ENCODE measurements around the gene MACROD1. TPM values are rescaled to one million over a fixed set of nuclear protein-coding genes. Genes with fewer than 3 reads are reported as not detected.

The MACROD1 gene
- polyA plus RNA-seq, 4 donors = 13.1 to 137 (median 17.8) TPM

DNA sequence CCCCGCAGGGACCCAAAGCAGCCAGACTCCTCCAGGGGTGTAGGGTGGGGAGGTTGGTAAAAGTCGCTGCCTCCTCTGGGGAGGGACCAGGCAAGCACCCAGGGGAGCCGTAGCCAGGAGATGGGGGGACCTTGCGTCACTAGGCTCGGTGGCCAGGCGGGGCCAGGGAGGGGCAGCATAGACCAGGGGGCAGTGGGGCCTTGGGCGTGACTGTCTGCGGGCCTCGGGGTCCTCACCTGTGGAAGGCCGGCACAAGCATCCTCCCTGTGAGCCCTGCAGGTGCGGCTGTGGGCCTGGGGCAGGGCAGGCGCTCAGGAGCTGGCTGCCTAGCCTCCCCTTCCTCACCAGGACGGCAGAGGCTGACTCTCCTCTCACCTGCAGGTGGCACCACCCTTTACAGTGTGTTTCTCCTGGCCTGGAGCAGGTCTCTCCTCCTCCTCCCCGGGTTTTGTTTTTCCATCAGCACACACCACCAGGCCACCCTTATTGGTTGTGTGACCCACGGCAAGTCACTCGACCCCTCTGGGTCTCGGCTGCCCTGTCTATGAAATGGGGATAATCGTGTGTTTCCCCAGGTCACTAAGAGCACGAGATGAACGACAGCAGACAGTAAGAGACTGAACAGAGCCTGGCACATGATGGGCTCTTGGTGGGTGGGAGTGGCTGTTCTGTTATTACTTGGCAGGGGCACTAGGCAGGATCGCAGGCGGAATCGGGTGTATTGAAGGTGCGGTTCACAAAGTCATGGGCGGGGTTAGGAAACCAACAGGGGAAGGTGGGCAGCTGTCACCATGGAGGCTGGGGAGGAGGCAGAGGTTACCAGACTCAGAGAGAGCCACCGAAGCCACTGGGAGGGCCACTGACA is 77.5 kb downstream of the MACROD1 start:
- FAIRE-seq (no peak), DNase-seq (no peak)
- Histone ChIP-seq H3K9me3 (ENCODE audit: control insufficient read depth in 2 of 2, insufficient read depth in 1 of 2, low read depth in 1 of 2, low read length in 1 of 2) (no peaks in the 10 kb centered on the region), H3K27ac (ENCODE audit: low read depth in 1 of 3, low read length in 2 of 3) (no peak overlapping the region), H3K4me3 (ENCODE audit: low read depth in 1 of 3, low read length in 3 of 3) (no peak overlapping the region), H3K27me3 (ENCODE audit: control insufficient read depth in 3 of 3, insufficient read depth in 3 of 3, low read length in 3 of 3) (peaks cover 0 to 3% (median 0%) of the 10 kb centered on the region in 3 donors), H3K4me1 (ENCODE audit: control insufficient read depth in 3 of 3, insufficient read depth in 2 of 3, low read depth in 1 of 3, low read length in 2 of 3) (peaks cover 0 to 7% (median 0%) of the 10 kb centered on the region in 3 donors), H3K36me3 (ENCODE audit: control insufficient read depth in 3 of 3, insufficient read depth in 2 of 3, low read depth in 1 of 3, low read length in 3 of 3) (peaks cover 0 to 3% (median 0%) of the 10 kb centered on the region in 3 donors)
- WGBS, 3 donors = 66 to 79% (median 72%) methylated on average over 23 to 26 of the region's 26 CpGs

DNA sequence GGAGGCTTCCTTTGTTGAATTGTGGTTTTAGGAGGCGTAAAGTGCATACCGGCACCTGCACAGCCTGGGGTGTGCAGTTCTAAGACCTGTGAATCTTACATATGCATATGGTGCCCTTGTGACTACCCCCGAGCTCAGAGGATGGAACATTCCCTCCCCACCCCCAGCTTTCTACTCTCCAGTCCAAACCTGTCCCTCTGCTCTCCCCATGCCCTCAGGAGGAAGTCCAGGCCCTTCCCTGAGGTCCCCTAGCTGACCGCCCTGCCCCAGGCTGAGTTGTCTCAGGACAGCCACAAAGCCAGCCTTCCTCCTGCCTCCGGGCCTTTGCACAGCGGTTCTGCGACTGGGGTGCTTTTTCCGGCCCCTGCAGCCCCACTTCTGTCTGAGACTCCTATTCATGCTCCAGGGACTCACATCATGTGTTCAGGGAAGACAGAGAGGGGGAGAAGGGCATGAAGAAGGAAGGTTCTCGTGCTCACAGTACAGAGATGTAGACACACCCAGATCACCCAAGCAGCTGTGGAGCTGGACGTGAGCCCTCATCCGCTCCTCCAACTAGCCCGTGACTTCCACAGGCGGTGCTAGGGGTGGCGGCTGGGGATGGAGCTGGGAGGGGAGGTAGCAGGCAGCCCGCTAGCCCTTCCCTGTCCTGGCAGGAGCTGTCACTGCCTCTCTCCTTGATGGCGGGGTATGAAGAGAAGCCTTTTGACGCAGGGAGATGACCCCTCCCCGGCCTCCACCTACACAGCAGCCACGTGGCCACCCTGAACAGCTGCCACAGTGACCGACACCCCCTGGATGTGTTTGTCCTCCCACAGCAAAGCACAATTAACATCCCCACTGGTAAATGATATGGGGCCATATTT is 79.4 kb downstream of the MACROD1 start:
- Histone ChIP-seq H3K4me1 (ENCODE audit: control insufficient read depth in 3 of 3, insufficient read depth in 2 of 3, low read depth in 1 of 3, low read length in 2 of 3) (peaks cover 0 to 7% (median 0%) of the 10 kb centered on the region in 3 donors), H3K27me3 (ENCODE audit: control insufficient read depth in 3 of 3, insufficient read depth in 3 of 3, low read length in 3 of 3) (peaks cover 0 to 3% (median 0%) of the 10 kb centered on the region in 3 donors), H3K27ac (ENCODE audit: low read depth in 1 of 3, low read length in 2 of 3) (no peak overlapping the region), H3K4me3 (ENCODE audit: low read depth in 1 of 3, low read length in 3 of 3) (no peak overlapping the region), H3K9me3 (ENCODE audit: control insufficient read depth in 2 of 2, insufficient read depth in 1 of 2, low read depth in 1 of 2, low read length in 1 of 2) (no peaks in the 10 kb centered on the region), H3K36me3 (ENCODE audit: control insufficient read depth in 3 of 3, insufficient read depth in 2 of 3, low read depth in 1 of 3, low read length in 3 of 3) (peaks cover 0 to 5% (median 0%) of the 10 kb centered on the region in 3 donors)
- no peak for FAIRE-seq
- peak in 1 of 2 donors; percentile 2 for DNase-seq
- 64 to 71% (median 70%) methylated on average over 20 of the region's 20 CpGs for WGBS, 3 donors

DNA sequence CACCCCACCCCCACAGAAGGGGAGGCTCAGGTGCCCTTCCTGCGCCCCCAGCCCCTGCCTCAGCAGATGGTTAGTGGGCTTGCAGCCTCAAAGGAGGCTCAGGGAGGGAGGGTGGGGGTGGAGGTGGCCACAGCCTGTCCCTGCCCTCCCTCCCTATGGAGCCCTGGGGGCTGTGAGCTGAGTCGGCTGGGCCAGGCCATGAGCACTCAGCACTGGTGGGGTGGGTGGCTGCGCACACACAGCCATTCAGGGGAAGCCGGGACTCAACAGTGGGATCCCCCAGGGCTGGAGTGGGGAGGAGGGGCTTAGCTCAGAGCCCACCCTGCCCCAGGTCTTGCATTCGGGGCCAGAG is 80.0 kb downstream of the MACROD1 start:
- Histone ChIP-seq H3K4me1 (ENCODE audit: control insufficient read depth in 3 of 3, insufficient read depth in 2 of 3, low read depth in 1 of 3, low read length in 2 of 3) (peaks cover 0 to 7% (median 0%) of the 10 kb centered on the region in 3 donors), H3K27me3 (ENCODE audit: control insufficient read depth in 3 of 3, insufficient read depth in 3 of 3, low read length in 3 of 3) (peaks cover 0 to 3% (median 0%) of the 10 kb centered on the region in 3 donors), H3K9me3 (ENCODE audit: control insufficient read depth in 2 of 2, insufficient read depth in 1 of 2, low read depth in 1 of 2, low read length in 1 of 2) (no peaks in the 10 kb centered on the region), H3K27ac (ENCODE audit: low read depth in 1 of 3, low read length in 2 of 3) (no peak overlapping the region), H3K4me3 (ENCODE audit: low read depth in 1 of 3, low read length in 3 of 3) (no peak overlapping the region), H3K36me3 (ENCODE audit: control insufficient read depth in 3 of 3, insufficient read depth in 2 of 3, low read depth in 1 of 3, low read length in 3 of 3) (peaks cover 0 to 5% (median 0%) of the 10 kb centered on the region in 3 donors)
- FAIRE-seq = no peak
- WGBS, 3 donors = 75 to 90% (median 83%) methylated on average over 3 to 5 of the region's 5 CpGs
- DNase-seq = no peak

DNA sequence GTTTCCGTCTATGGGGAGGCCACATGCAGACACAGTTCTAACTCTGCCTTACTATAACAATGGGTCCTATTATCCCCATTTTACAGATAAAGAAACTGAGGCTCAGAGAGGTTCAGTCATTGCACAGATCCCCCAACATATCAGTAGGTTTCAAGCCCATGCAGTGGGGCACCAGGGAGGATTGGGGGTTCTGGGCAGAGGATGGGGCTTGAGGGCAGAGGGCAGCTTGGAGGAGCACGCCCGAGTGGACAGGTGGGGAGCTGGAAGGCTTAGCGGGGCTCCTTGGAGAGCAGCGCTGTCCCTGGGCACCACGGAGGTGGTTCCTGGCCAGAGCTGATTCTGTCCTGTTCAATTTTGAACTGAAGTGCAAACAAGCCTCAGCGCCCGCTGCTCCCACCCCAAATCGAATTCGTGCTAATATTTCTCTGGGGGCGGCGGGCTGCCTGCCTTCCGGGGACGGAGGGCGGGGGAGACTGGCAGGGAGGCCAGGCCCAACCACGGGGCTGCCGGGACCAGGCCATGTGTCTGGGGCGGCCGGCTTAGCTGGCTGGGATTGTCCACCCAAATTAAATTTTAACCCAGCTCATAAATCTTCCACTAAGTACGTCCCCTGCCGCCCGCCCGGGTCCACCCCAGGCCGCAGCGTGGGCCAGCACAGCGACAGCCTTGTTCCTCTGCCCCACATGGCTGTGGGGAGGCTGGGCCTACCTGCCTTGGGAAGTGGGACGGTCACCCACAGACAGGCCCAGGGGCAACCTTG is 80.8 kb downstream of the MACROD1 start:
- peaks cover 0 to 7% (median 0%) of the 10 kb centered on the region in 3 donors for H3K4me1 ChIP-seq (ENCODE audit: control insufficient read depth in 3 of 3, insufficient read depth in 2 of 3, low read depth in 1 of 3, low read length in 2 of 3)
- no peak overlapping the region for H3K4me3 ChIP-seq (ENCODE audit: low read depth in 1 of 3, low read length in 3 of 3)
- DNase-seq (peak in 1 of 2 donors; percentile 57), FAIRE-seq (no peak)
- peaks cover 0 to 3% (median 0%) of the 10 kb centered on the region in 3 donors for H3K27me3 ChIP-seq (ENCODE audit: control insufficient read depth in 3 of 3, insufficient read depth in 3 of 3, low read length in 3 of 3)
- no peaks in the 10 kb centered on the region for H3K9me3 ChIP-seq (ENCODE audit: control insufficient read depth in 2 of 2, insufficient read depth in 1 of 2, low read depth in 1 of 2, low read length in 1 of 2)
- WGBS, 3 donors = 61 to 78% (median 69%) methylated on average over 26 to 27 of the region's 27 CpGs
- no peak overlapping the region for H3K27ac ChIP-seq (ENCODE audit: low read depth in 1 of 3, low read length in 2 of 3)
- peaks cover 0 to 5% (median 0%) of the 10 kb centered on the region in 3 donors for H3K36me3 ChIP-seq (ENCODE audit: control insufficient read depth in 3 of 3, insufficient read depth in 2 of 3, low read depth in 1 of 3, low read length in 3 of 3)

DNA sequence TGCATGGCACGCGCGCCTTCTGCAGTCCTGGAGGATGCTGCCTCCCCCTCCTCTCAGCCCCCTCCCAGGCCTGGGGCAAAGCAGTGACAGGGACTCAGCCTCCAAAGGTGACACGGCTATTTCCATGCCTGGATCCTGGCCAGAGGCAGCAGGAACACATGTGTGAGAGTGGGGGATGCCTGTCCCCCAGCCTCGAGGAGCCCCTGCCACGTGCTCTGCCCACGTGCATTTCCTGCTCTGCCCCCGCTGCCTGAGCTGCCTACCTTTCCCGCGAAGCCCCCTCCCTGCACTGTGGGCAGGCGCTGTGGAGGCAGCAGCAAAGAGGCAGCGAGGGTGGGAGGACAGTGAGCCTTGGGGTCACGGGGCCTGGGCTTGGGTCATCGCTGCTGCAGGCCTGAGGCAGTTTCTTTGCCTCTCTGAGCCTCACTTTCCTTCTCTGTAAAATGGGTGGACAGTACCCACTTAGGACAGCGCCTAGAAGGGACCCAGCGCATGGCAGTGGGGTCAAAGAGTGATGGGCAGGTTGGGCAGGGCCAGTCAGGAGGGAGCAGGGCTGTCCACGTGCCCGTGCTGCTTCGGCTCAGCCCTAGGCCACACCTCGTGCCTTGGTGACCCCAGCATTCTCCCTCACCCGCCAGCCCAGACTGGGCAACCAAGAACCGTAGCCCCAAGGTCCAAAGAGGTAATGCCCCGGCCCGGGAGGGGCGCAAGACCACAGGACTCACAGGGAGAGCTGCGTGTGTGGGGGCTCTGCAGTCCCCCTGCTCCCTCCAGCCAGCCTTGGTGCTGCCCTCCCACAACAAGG is 81.6 kb downstream of the MACROD1 start:
- Histone ChIP-seq H3K4me3 (ENCODE audit: low read depth in 1 of 3, low read length in 3 of 3) (no peak overlapping the region), H3K4me1 (ENCODE audit: control insufficient read depth in 3 of 3, insufficient read depth in 2 of 3, low read depth in 1 of 3, low read length in 2 of 3) (peaks cover 0 to 7% (median 0%) of the 10 kb centered on the region in 3 donors), H3K36me3 (ENCODE audit: control insufficient read depth in 3 of 3, insufficient read depth in 2 of 3, low read depth in 1 of 3, low read length in 3 of 3) (peaks cover 0 to 5% (median 0%) of the 10 kb centered on the region in 3 donors), H3K27ac (ENCODE audit: low read depth in 1 of 3, low read length in 2 of 3) (no peak overlapping the region), H3K27me3 (ENCODE audit: control insufficient read depth in 3 of 3, insufficient read depth in 3 of 3, low read length in 3 of 3) (no peaks in the 10 kb centered on the region), H3K9me3 (ENCODE audit: control insufficient read depth in 2 of 2, insufficient read depth in 1 of 2, low read depth in 1 of 2, low read length in 1 of 2) (no peaks in the 10 kb centered on the region)
- no peak for DNase-seq
- FAIRE-seq = no peak
- WGBS, 3 donors = 84 to 94% (median 85%) methylated on average over 26 of the region's 26 CpGs

DNA sequence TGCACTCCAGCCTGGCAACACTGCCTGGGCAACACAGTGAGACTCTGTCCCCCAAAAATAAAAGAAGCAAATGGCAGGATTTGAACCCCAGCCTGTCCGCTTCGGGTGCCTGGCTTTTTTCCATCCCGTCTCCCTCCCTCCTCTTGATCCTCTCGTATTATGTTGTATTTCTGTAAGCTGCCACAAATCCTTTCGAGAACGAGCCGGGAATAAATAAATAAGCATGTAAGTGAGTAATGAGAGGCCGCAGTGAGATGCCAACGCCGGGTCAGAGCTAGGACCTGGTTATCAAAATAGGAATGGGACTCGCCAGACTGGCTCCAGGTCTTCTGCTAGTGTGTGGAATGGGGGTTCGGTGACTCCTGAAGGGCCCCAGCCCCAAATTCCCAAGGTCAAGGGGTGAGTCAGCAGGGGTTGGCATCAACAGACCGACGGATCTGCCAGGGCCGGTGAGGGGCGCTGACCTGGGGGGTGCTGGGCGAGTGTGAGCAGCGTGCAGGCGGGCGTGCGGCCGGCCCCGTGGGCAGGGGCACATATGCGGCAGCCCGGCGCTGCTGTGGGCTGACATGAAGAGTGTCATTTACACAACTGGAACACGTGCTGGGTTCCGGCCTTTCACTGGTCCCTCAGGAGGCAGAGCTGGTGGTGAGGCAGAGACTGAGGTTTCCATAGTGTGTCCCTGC is 82.4 kb downstream of the MACROD1 start:
- WGBS, 3 donors = 82 to 92% (median 82%) methylated on average over 27 to 28 of the region's 28 CpGs
- Histone ChIP-seq H3K4me3 (ENCODE audit: low read depth in 1 of 3, low read length in 3 of 3) (no peak overlapping the region), H3K27me3 (ENCODE audit: control insufficient read depth in 3 of 3, insufficient read depth in 3 of 3, low read length in 3 of 3) (no peaks in the 10 kb centered on the region), H3K36me3 (ENCODE audit: control insufficient read depth in 3 of 3, insufficient read depth in 2 of 3, low read depth in 1 of 3, low read length in 3 of 3) (peaks cover 0 to 5% (median 0%) of the 10 kb centered on the region in 3 donors), H3K9me3 (ENCODE audit: control insufficient read depth in 2 of 2, insufficient read depth in 1 of 2, low read depth in 1 of 2, low read length in 1 of 2) (no peaks in the 10 kb centered on the region), H3K4me1 (ENCODE audit: control insufficient read depth in 3 of 3, insufficient read depth in 2 of 3, low read depth in 1 of 3, low read length in 2 of 3) (peaks cover 0 to 7% (median 0%) of the 10 kb centered on the region in 3 donors), H3K27ac (ENCODE audit: low read depth in 1 of 3, low read length in 2 of 3) (no peak overlapping the region)
- FAIRE-seq (no peak), DNase-seq (no peak)

DNA sequence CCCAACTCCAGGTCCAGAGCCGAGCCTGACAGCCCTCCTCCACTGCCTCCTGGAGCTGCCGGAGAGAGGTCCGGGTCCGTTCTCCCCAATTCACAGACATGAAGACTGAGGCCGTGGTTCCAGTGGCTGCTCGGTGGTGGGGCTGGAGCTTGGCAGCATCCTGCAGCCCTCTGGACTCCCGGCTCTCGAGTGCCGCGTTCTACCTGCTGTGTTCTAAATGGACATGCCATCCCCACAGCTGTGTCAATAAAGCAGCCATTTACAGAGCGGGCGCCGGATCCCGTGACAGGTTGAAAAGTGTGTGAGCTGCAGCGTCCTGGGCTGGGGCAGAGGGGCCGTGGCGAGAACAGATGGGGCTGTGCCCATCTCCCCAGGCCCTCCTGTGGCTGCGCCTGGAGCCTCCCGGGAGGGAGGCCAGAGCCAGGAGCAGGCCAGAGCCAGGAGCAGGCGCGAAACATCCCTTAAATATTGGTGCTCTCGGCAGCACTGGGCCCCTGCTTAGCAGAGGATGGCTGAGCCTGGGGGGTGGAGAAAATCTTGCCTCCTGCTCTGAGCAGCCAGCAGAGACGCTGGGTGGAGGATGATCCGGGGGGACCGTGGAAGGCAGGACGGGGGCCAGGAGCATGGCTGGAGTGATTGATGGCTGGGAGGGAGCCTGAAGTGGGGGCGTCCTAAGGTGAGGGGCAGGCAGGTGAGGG is 84.0 kb downstream of the MACROD1 start:
- Histone ChIP-seq H3K36me3 (ENCODE audit: control insufficient read depth in 3 of 3, insufficient read depth in 2 of 3, low read depth in 1 of 3, low read length in 3 of 3) (peaks cover 0 to 7% (median 0%) of the 10 kb centered on the region in 3 donors), H3K4me3 (ENCODE audit: low read depth in 1 of 3, low read length in 3 of 3) (no peak overlapping the region), H3K4me1 (ENCODE audit: control insufficient read depth in 3 of 3, insufficient read depth in 2 of 3, low read depth in 1 of 3, low read length in 2 of 3) (peaks cover 0 to 7% (median 0%) of the 10 kb centered on the region in 3 donors), H3K9me3 (ENCODE audit: control insufficient read depth in 2 of 2, insufficient read depth in 1 of 2, low read depth in 1 of 2, low read length in 1 of 2) (no peaks in the 10 kb centered on the region), H3K27ac (ENCODE audit: low read depth in 1 of 3, low read length in 2 of 3) (no peak overlapping the region), H3K27me3 (ENCODE audit: control insufficient read depth in 3 of 3, insufficient read depth in 3 of 3, low read length in 3 of 3) (no peaks in the 10 kb centered on the region)
- WGBS, 3 donors = 87 to 90% (median 89%) methylated on average over 27 of the region's 27 CpGs
- FAIRE-seq (no peak), DNase-seq (no peak)
